ENCODE measurements around the gene HOXD3. TPM values are rescaled to one million over a fixed set of nuclear protein-coding genes. Genes with fewer than 3 reads are reported as not detected.

The HOXD3 gene
- total and polyA plus RNA-seq, 2 of the 8 experiments (the other 6 are each of a cell fraction or from before 2014, with no cell fraction given): not detected

DNA sequence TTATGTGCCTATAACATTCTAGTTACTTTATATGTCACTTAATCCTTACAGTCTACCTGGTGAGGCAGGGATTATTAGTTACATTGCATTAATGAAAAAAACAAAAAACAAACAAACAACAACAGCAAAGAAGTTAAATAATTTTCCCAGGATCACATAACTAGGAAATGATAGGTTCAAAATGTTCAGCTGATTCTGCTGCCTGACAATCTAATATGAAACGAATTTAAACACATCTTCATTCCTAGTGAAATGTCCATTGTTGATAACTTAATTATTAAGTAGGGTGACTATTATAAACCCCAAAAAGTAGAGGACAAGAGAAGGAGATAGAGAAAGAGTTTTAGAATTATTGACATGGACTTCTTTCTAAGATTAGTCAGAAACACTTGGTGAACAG, 54.0 kb downstream of the HOXD3 start (continued):
- TF ChIP-seq, protein P1, sequence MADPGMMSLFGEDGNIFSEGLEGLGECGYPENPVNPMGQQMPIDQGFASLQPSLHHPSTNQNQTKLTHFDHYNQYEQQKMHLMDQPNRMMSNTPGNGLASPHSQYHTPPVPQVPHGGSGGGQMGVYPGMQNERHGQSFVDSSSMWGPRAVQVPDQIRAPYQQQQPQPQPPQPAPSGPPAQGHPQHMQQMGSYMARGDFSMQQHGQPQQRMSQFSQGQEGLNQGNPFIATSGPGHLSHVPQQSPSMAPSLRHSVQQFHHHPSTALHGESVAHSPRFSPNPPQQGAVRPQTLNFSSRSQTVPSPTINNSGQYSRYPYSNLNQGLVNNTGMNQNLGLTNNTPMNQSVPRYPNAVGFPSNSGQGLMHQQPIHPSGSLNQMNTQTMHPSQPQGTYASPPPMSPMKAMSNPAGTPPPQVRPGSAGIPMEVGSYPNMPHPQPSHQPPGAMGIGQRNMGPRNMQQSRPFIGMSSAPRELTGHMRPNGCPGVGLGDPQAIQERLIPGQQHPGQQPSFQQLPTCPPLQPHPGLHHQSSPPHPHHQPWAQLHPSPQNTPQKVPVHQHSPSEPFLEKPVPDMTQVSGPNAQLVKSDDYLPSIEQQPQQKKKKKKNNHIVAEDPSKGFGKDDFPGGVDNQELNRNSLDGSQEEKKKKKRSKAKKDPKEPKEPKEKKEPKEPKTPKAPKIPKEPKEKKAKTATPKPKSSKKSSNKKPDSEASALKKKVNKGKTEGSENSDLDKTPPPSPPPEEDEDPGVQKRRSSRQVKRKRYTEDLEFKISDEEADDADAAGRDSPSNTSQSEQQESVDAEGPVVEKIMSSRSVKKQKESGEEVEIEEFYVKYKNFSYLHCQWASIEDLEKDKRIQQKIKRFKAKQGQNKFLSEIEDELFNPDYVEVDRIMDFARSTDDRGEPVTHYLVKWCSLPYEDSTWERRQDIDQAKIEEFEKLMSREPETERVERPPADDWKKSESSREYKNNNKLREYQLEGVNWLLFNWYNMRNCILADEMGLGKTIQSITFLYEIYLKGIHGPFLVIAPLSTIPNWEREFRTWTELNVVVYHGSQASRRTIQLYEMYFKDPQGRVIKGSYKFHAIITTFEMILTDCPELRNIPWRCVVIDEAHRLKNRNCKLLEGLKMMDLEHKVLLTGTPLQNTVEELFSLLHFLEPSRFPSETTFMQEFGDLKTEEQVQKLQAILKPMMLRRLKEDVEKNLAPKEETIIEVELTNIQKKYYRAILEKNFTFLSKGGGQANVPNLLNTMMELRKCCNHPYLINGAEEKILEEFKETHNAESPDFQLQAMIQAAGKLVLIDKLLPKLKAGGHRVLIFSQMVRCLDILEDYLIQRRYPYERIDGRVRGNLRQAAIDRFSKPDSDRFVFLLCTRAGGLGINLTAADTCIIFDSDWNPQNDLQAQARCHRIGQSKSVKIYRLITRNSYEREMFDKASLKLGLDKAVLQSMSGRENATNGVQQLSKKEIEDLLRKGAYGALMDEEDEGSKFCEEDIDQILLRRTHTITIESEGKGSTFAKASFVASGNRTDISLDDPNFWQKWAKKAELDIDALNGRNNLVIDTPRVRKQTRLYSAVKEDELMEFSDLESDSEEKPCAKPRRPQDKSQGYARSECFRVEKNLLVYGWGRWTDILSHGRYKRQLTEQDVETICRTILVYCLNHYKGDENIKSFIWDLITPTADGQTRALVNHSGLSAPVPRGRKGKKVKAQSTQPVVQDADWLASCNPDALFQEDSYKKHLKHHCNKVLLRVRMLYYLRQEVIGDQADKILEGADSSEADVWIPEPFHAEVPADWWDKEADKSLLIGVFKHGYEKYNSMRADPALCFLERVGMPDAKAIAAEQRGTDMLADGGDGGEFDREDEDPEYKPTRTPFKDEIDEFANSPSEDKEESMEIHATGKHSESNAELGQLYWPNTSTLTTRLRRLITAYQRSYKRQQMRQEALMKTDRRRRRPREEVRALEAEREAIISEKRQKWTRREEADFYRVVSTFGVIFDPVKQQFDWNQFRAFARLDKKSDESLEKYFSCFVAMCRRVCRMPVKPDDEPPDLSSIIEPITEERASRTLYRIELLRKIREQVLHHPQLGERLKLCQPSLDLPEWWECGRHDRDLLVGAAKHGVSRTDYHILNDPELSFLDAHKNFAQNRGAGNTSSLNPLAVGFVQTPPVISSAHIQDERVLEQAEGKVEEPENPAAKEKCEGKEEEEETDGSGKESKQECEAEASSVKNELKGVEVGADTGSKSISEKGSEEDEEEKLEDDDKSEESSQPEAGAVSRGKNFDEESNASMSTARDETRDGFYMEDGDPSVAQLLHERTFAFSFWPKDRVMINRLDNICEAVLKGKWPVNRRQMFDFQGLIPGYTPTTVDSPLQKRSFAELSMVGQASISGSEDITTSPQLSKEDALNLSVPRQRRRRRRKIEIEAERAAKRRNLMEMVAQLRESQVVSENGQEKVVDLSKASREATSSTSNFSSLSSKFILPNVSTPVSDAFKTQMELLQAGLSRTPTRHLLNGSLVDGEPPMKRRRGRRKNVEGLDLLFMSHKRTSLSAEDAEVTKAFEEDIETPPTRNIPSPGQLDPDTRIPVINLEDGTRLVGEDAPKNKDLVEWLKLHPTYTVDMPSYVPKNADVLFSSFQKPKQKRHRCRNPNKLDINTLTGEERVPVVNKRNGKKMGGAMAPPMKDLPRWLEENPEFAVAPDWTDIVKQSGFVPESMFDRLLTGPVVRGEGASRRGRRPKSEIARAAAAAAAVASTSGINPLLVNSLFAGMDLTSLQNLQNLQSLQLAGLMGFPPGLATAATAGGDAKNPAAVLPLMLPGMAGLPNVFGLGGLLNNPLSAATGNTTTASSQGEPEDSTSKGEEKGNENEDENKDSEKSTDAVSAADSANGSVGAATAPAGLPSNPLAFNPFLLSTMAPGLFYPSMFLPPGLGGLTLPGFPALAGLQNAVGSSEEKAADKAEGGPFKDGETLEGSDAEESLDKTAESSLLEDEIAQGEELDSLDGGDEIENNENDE (IDR thresholded peaks at IDR 0.05; ENCODE audit: insufficient replicate concordance, low read length): no peak
- TF ChIP-seq CEBPB (IDR thresholded peaks at IDR 0.05; ENCODE audit: low read depth, low read length) (no peak), JUN (IDR thresholded peaks at IDR 0.05; ENCODE audit: low read depth, low read length) (no peak), RXRA (IDR thresholded peaks at IDR 0.05; ENCODE audit: insufficient read depth, low read depth, low read length) (no peak), POLR2AphosphoS5 (IDR thresholded peaks at IDR 0.05; ENCODE audit: low read depth, low read length) (no peak), FOSL1 (IDR thresholded peaks at IDR 0.05; ENCODE audit: insufficient read depth, low read depth, low read length) (no peak), SUZ12 (IDR thresholded peaks at IDR 0.05; ENCODE audit: low read length) (no peak), SP2 (IDR thresholded peaks at IDR 0.05; ENCODE audit: low read length) (no peak), NANOG (IDR thresholded peaks at IDR 0.05; ENCODE audit: insufficient read depth, low read depth, low read length, poor library complexity, severe bottlenecking) (no peak)
- TF ChIP-seq, protein P2, sequence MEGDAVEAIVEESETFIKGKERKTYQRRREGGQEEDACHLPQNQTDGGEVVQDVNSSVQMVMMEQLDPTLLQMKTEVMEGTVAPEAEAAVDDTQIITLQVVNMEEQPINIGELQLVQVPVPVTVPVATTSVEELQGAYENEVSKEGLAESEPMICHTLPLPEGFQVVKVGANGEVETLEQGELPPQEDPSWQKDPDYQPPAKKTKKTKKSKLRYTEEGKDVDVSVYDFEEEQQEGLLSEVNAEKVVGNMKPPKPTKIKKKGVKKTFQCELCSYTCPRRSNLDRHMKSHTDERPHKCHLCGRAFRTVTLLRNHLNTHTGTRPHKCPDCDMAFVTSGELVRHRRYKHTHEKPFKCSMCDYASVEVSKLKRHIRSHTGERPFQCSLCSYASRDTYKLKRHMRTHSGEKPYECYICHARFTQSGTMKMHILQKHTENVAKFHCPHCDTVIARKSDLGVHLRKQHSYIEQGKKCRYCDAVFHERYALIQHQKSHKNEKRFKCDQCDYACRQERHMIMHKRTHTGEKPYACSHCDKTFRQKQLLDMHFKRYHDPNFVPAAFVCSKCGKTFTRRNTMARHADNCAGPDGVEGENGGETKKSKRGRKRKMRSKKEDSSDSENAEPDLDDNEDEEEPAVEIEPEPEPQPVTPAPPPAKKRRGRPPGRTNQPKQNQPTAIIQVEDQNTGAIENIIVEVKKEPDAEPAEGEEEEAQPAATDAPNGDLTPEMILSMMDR (IDR thresholded peaks at IDR 0.05; ENCODE audit: control extremely low read depth in 1 of 3, insufficient read depth in 1 of 3, low read depth in 1 of 3, low read length in 3 of 3): no peak
